PC-3 (cell line): ENCODE data around the gene NRDE2. TPM values are rescaled to one million over a fixed set of nuclear protein-coding genes. Genes with fewer than 3 reads are reported as not detected.

Experiments
- ATAC-seq: fragments of 200-7000 bp; cut with Tn5 transposase; 2 replicates; pipeline ENCODE4 v1.9.1; 2020; ENCODE audit warnings: mild to moderate bottlenecking, moderate library complexity
- BruUV-seq: library from RNA; stranded (reverse); fragments of 400-500 nt; replicated peaks from 2 replicates; lab custom pipeline; 2021; lab: Mats Ljungman, UMichigan
- CTCF ChIA-PET: fragments of 300-600 bp; sonication (Branson Sonifier 250); formaldehyde crosslinking; loops from one replicate; lab custom pipeline; 2022; ENCODE audit warnings: antibody characterized with exemption; lab: Charles Lee
- POLR2A ChIA-PET: fragments of 300-600 bp; sonication (Branson Sonifier 250); formaldehyde crosslinking; loops from one replicate; lab custom pipeline; 2022; ENCODE audit warnings: antibody characterized with exemption; ENCODE audit not compliant: unreplicated experiment; lab: Charles Lee
- DNase-seq: peaks from one replicate; pipeline ENCODE4 v3.0.0-alpha.2; 2015
- H2AFZ ChIP-seq: fragments of 300-600 bp; sonication (generic); 2 replicates; pipeline ENCODE4 v1.6.0; 2016; ENCODE audit warnings: antibody characterized with exemption, low read length
- H3F3A ChIP-seq: fragments of 300-600 bp; sonication (generic); one replicate; pipeline ENCODE4 v1.6.0; 2017; ENCODE audit warnings: antibody characterized with exemption, low read length, control low read depth, mild to moderate bottlenecking; ENCODE audit not compliant: unreplicated experiment
- H3K27ac ChIP-seq: fragments of 300-600 bp; sonication (generic); 2 replicates; pipeline ENCODE4 v1.5.1; 2016; ENCODE audit warnings: mild to moderate bottlenecking, low read length
- H3K27me3 ChIP-seq: fragments of 300-600 bp; sonication (generic); 2 replicates; pipeline ENCODE4 v1.6.1; 2016; ENCODE audit warnings: low read length, mixed read lengths
- H3K36me3 ChIP-seq: fragments of 300-600 bp; sonication (generic); 2 replicates; pipeline ENCODE4 v1.6.1; 2016; ENCODE audit warnings: low read depth, mixed run types, low read length, mixed read lengths
- H3K4me1 ChIP-seq: fragments of 300-600 bp; sonication (generic); 2 replicates; pipeline ENCODE4 v1.5.1; 2016; ENCODE audit warnings: low read length; ENCODE audit not compliant: insufficient read depth
- H3K4me2 ChIP-seq: fragments of 300-600 bp; sonication (generic); 2 replicates; pipeline ENCODE4 v1.6.0; 2016; ENCODE audit warnings: low read length
- H3K4me3 ChIP-seq: fragments of 300-600 bp; sonication (generic); 2 replicates; pipeline ENCODE4 v1.5.1; 2016; ENCODE audit warnings: mild to moderate bottlenecking, low read length, mixed read lengths
- H3K79me2 ChIP-seq: fragments of 300-600 bp; sonication (generic); 2 replicates; pipeline ENCODE4 v1.6.1; 2017; ENCODE audit warnings: low read length, mixed read lengths
- H3K9ac ChIP-seq: fragments of 300-600 bp; sonication (generic); 2 replicates; pipeline ENCODE4 v1.6.0; 2016; ENCODE audit warnings: mild to moderate bottlenecking, low read length
- H3K9me2 ChIP-seq: fragments of 300-600 bp; sonication (generic); replicated peaks from 2 replicates; pipeline ENCODE4 v1.6.1; 2016; ENCODE audit warnings: mixed run types, low read length, mixed read lengths
- H3K9me3 ChIP-seq: fragments of 300-600 bp; sonication (generic); 2 replicates; pipeline ENCODE4 v1.6.1; 2016; ENCODE audit warnings: low read length, mixed read lengths
- H4K20me1 ChIP-seq: fragments of 300-600 bp; sonication (generic); 2 replicates; pipeline ENCODE4 v1.6.1; 2016; ENCODE audit warnings: low read length, mixed read lengths
- EZH2 ChIP-seq: fragments of 300-600 bp; sonication (generic); IDR thresholded peaks from one replicate; pipeline ENCODE4 v1.6.1; 2017; ENCODE audit warnings: antibody characterized with exemption, mild to moderate bottlenecking, low read length; ENCODE audit not compliant: unreplicated experiment
- EZH2phosphoT487 ChIP-seq: fragments of 300-600 bp; sonication (generic); IDR thresholded peaks from 2 replicates; pipeline ENCODE4 v1.6.1; 2018; ENCODE audit warnings: mild to moderate bottlenecking, antibody characterized with exemption, low read length, borderline replicate concordance
- intact Hi-C: fragments of 100-400 bp; cut with micrococcal nuclease; formaldehyde crosslinking; loops from 2 replicates; pipeline ENCODE4 v1.9.0; 2023
- total RNA-seq: library from RNA; depleted of rRNA; stranded (reverse); fragments of >200 nt; gene quantifications from 2 replicates; pipeline ENCODE4 v1.2.3, GENCODE V29; 2014
- TF ChIP-seq, protein P1 (sequence below): fragments of 300-600 bp; sonication (generic); conservative IDR thresholded peaks from 2 replicates; pipeline ENCODE4 v1.5.1; 2017; ENCODE audit warnings: antibody characterized with exemption, low read depth, mild to moderate bottlenecking, low read length

Gene NRDE2
- total RNA-seq, 1 experiment from 2014 or later = 18.3 TPM

DNA sequence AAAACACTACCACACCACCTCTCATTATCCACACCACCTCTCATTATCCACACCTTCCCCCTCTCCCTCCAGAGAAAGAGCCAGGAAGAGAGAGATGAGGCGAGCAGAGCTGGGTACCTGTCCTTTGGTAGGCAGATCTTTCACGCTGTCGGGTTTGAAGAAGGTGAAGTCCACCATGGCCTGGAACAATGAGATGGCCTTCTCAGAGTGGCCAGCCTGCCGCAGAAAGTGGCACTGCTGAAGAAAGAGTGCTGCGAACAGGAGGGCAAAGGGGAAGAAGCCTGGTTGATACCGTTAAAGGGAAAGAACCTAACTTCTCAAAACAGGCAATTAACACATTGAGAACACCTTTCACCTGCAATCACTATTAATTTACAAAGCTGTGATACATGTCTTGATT, 30.6 kb downstream of the NRDE2 start:
- intact Hi-C loops = loop anchor here (1.0 to 2.0 kb wide), 4 partner anchors 82 to 457 kb away; no protein-coding TSS in a partner anchor
- BruUV-seq = no TSS peak
- H3K9me2 ChIP-seq = no peaks in the 10 kb centered on the region
- CTCF ChIA-PET = interaction anchor here (0.6 to 1.2 kb wide), 6 partner anchors 19 to 300 kb away, joined by 3 to 7 read pairs (median 4); no protein-coding TSS in a partner anchor
- no peaks in the 10 kb centered on the region for H3K4me1 ChIP-seq
- TF ChIP-seq EZH2 (no peak), EZH2phosphoT487 (no peak)
- TF ChIP-seq, protein P1, sequence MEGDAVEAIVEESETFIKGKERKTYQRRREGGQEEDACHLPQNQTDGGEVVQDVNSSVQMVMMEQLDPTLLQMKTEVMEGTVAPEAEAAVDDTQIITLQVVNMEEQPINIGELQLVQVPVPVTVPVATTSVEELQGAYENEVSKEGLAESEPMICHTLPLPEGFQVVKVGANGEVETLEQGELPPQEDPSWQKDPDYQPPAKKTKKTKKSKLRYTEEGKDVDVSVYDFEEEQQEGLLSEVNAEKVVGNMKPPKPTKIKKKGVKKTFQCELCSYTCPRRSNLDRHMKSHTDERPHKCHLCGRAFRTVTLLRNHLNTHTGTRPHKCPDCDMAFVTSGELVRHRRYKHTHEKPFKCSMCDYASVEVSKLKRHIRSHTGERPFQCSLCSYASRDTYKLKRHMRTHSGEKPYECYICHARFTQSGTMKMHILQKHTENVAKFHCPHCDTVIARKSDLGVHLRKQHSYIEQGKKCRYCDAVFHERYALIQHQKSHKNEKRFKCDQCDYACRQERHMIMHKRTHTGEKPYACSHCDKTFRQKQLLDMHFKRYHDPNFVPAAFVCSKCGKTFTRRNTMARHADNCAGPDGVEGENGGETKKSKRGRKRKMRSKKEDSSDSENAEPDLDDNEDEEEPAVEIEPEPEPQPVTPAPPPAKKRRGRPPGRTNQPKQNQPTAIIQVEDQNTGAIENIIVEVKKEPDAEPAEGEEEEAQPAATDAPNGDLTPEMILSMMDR = no peak
- H3K4me2 ChIP-seq = no peak overlapping the region
- H3F3A ChIP-seq = no peaks in the 10 kb centered on the region
- H3K9ac ChIP-seq = no peak overlapping the region
- no peaks in the 10 kb centered on the region; the same call in 1 of the 2 replicates for H4K20me1 ChIP-seq
- no peak for ATAC-seq
- no peaks in the 10 kb centered on the region for H3K27me3 ChIP-seq
- DNase-seq = no peak
- H3K79me2 ChIP-seq = no peaks in the 10 kb centered on the region
- H3K36me3 ChIP-seq = peaks cover 21% of the 10 kb centered on the region; the same call in 1 of the 2 replicates
- H2AFZ ChIP-seq = no peak overlapping the region
- no peak overlapping the region for H3K27ac ChIP-seq
- H3K9me3 ChIP-seq = no peaks in the 10 kb centered on the region
- POLR2A ChIA-PET = interaction anchor here (0.5 to 0.6 kb wide), 2 partner anchors 97 to 98 kb away, joined by 4 to 9 read pairs; no protein-coding TSS in a partner anchor
- H3K4me3 ChIP-seq = no peak overlapping the region

DNA sequence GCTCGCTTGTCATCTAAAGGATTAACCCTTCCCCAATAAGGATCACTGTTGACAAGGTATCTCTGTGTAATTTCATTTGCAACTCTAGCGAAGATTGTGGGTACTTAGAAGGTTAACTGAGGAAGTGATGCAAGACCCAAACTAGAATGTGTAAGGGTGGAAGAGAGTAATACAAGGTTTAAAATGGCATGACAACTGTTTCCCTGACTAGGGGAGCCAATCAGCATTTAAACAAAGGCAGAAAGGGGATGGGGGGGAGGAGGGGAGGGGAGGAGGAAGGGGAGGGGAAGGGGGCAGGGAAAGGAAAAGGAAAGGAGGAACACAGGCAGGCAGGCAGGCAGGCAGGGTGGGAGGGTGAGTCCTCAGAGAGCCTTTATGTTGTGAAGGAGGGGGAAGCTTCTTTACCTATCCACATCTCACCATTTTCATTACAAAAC, 31.1 kb downstream of the NRDE2 start:
- Histone ChIP-seq H3K79me2 (no peaks in the 10 kb centered on the region), H3K4me1 (no peaks in the 10 kb centered on the region), H3K27ac (no peak overlapping the region), H3K9me2 (no peaks in the 10 kb centered on the region), H4K20me1 (no peaks in the 10 kb centered on the region; the same call in 1 of the 2 replicates), H3F3A (no peaks in the 10 kb centered on the region), H3K4me2 (no peak overlapping the region), H3K36me3 (peaks cover 26% of the 10 kb centered on the region; the same call in 1 of the 2 replicates), H3K9me3 (no peaks in the 10 kb centered on the region), H3K27me3 (no peaks in the 10 kb centered on the region), H3K9ac (no peak overlapping the region), H2AFZ (no peak overlapping the region), H3K4me3 (no peak overlapping the region)
- BruUV-seq = no TSS peak
- ChIA-PET POLR2A (no interaction called here), CTCF (no interaction called here)
- ATAC-seq (peak; percentile 18; the same call in 1 of the 2 replicates), DNase-seq (no peak)
- intact Hi-C loops = loop anchor here (1.0 to 2.0 kb wide), 4 partner anchors 82 to 458 kb away; no protein-coding TSS in a partner anchor
- TF ChIP-seq, protein P1 = no peak
- no peak for TF ChIP-seq EZH2phosphoT487
- TF ChIP-seq EZH2 = no peak

DNA sequence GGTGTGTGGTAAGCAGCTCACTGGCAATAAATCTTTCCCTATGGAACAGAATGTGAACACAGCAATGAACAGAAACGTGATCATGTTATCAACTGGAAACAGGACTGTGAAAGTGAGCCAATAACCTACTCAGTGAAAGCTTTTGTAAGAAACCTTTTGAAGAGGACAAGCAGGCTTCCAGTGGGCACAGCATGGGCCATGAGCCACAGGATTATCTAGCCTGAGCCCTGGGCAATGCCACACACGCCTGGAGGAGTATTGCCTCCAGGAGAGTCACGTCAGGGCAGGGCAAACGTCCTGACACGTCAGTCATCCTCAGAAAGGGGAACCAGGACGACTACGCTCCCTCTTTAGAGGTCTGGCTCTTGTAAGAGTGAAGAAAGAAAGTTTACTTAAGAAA, 32.3 kb downstream of the NRDE2 start:
- H3K36me3 ChIP-seq = peaks cover 28% of the 10 kb centered on the region; the same call in 1 of the 2 replicates
- DNase-seq (no peak), ATAC-seq (no peak)
- H3K4me3 ChIP-seq = no peak overlapping the region
- no peak overlapping the region for H3K4me2 ChIP-seq
- no peaks in the 10 kb centered on the region for H3K4me1 ChIP-seq
- no TSS peak for BruUV-seq
- intact Hi-C loops = no loop called here
- TF ChIP-seq EZH2 (no peak), EZH2phosphoT487 (no peak)
- TF ChIP-seq, protein P1 = no peak
- H4K20me1 ChIP-seq = no peaks in the 10 kb centered on the region; the same call in 1 of the 2 replicates
- H3K79me2 ChIP-seq = no peaks in the 10 kb centered on the region
- CTCF ChIA-PET = no interaction called here
- H3K9me2 ChIP-seq = no peaks in the 10 kb centered on the region
- H3F3A ChIP-seq = no peaks in the 10 kb centered on the region
- no peak overlapping the region for H3K9ac ChIP-seq
- H3K9me3 ChIP-seq = no peaks in the 10 kb centered on the region
- no peak overlapping the region for H2AFZ ChIP-seq
- POLR2A ChIA-PET = no interaction called here
- no peaks in the 10 kb centered on the region for H3K27me3 ChIP-seq
- no peak overlapping the region for H3K27ac ChIP-seq
